ENCODE measurements around the gene INHBA.

INHBA gene

GRCh38 chr7:41711283-41712064 lies 8.6 kb upstream of the INHBA start:
- no peak for DNase-seq (ENCODE audit: extremely low read depth in 1 of 2, low read depth in 1 of 2)

GRCh38 chr7:41710838-41711237 lies 7.9 kb upstream of the INHBA start:
- no peak for DNase-seq (ENCODE audit: extremely low read depth in 1 of 2, low read depth in 1 of 2)

GRCh38 chr7:41709621-41710020 lies 6.7 kb upstream of the INHBA start:
- no peak for DNase-seq (ENCODE audit: extremely low read depth in 1 of 2, low read depth in 1 of 2)

- DNase-seq (ENCODE audit: extremely low read depth in 1 of 2, low read depth in 1 of 2) = no peak
Measured at GRCh38 chr7:41708581-41709358, 5.9 kb upstream of the INHBA start.

GRCh38 chr7:41706228-41706930 lies 3.5 kb upstream of the INHBA start:
- no peak for DNase-seq (ENCODE audit: extremely low read depth in 1 of 2, low read depth in 1 of 2)

GRCh38 chr7:41705109-41705901 lies 2.4 kb upstream of the INHBA start:
- peak; percentile 18 to 25 for DNase-seq (ENCODE audit: extremely low read depth in 1 of 2, low read depth in 1 of 2)

GRCh38 chr7:41701068-41701941 lies 1.6 kb downstream of the INHBA start:
- no peak for DNase-seq (ENCODE audit: extremely low read depth in 1 of 2, low read depth in 1 of 2)

- DNase-seq (ENCODE audit: extremely low read depth in 1 of 2, low read depth in 1 of 2) = no peak
Measured at GRCh38 chr7:41700044-41700471, 2.8 kb downstream of the INHBA start.

- no peak for DNase-seq (ENCODE audit: extremely low read depth in 1 of 2, low read depth in 1 of 2)
Measured at GRCh38 chr7:41699516-41699915, 3.4 kb downstream of the INHBA start.

- no peak for DNase-seq (ENCODE audit: extremely low read depth in 1 of 2, low read depth in 1 of 2)
Measured at GRCh38 chr7:41698726-41699125, 4.2 kb downstream of the INHBA start.

- no peak for DNase-seq (ENCODE audit: extremely low read depth in 1 of 2, low read depth in 1 of 2)
Measured at GRCh38 chr7:41698114-41698513, 4.8 kb downstream of the INHBA start.

- DNase-seq (ENCODE audit: extremely low read depth in 1 of 2, low read depth in 1 of 2) = no peak
Measured at GRCh38 chr7:41696323-41696916, 6.5 kb downstream of the INHBA start.

GRCh38 chr7:41695661-41696322 lies 7.1 kb downstream of the INHBA start:
- no peak for DNase-seq (ENCODE audit: extremely low read depth in 1 of 2, low read depth in 1 of 2)

GRCh38 chr7:41694495-41694894 lies 8.4 kb downstream of the INHBA start:
- DNase-seq (ENCODE audit: extremely low read depth in 1 of 2, low read depth in 1 of 2) = no peak

- no peak for DNase-seq (ENCODE audit: extremely low read depth in 1 of 2, low read depth in 1 of 2)
Measured at GRCh38 chr7:41693150-41693997, 9.5 kb downstream of the INHBA start.

- no peak for DNase-seq (ENCODE audit: extremely low read depth in 1 of 2, low read depth in 1 of 2)
Measured at GRCh38 chr7:41692251-41692650, 10.6 kb downstream of the INHBA start.

- DNase-seq (ENCODE audit: extremely low read depth in 1 of 2, low read depth in 1 of 2) = no peak
Measured at GRCh38 chr7:41691286-41692190, 11.4 kb downstream of the INHBA start.

Data from stimulated activated CD8-positive, alpha-beta memory T cell treated with anti-CD3 and anti-CD28 coated beads, Interleukin-7, amount 100 ng/mL, for 48 hours (primary cell).